SU-DHL-6 (cell line): ENCODE data around the gene EIF4G1.

ENCODE experiments used
- H2AFZ ChIP-seq: fragments of 200-600 bp; sonication (generic); 2 replicates; pipeline ENCODE4 v1.6.1; 2014; ENCODE audit warnings: low read depth, mild to moderate bottlenecking, moderate library complexity, mixed read lengths, antibody characterized with exemption, low read length; ENCODE audit not compliant: severe bottlenecking
- H3F3A ChIP-seq: fragments of 200-600 bp; shearing (Covaris generic); 2 replicates; pipeline ENCODE4 v1.6.0; 2016; ENCODE audit warnings: antibody characterized with exemption, mild to moderate bottlenecking; ENCODE audit not compliant: insufficient read depth
- H3K27ac ChIP-seq: fragments of 200-600 bp; sonication (generic); 2 replicates; pipeline ENCODE4 v1.5.1; 2016; ENCODE audit warnings: low read depth, mild to moderate bottlenecking, low read length, moderate library complexity, mixed read lengths
- H3K27me3 ChIP-seq: fragments of 200-600 bp; sonication (generic), shearing (Covaris generic); 2 replicates; pipeline ENCODE4 v1.6.0; 2014; ENCODE audit warnings: mild to moderate bottlenecking, low read length
- H3K36me3 ChIP-seq: fragments of 200-600 bp; sonication (generic); 2 replicates; pipeline ENCODE4 v1.6.1; 2014; ENCODE audit warnings: mild to moderate bottlenecking, low read length, mixed read lengths
- H3K4me2 ChIP-seq: fragments of 300-600, 200-600 bp; shearing (Covaris generic), sonication (generic); 2 replicates; pipeline ENCODE4 v1.6.0; 2014; ENCODE audit warnings: low read length, low read depth, mild to moderate bottlenecking; ENCODE audit not compliant: poor library complexity, severe bottlenecking
- H3K4me3 ChIP-seq: fragments of 200-600 bp; sonication (generic); 2 replicates; pipeline ENCODE4 v1.5.1; 2014; ENCODE audit warnings: antibody characterized with exemption, low read length, mild to moderate bottlenecking, mixed read lengths; ENCODE audit not compliant: insufficient read depth, poor library complexity, severe bottlenecking
- H3K79me2 ChIP-seq: fragments of 200-600 bp; sonication (generic); 2 replicates; pipeline ENCODE4 v1.6.1; 2014; ENCODE audit warnings: mild to moderate bottlenecking, low read length, moderate library complexity; ENCODE audit not compliant: insufficient read depth
- H3K9ac ChIP-seq: fragments of 200-600 bp; sonication (generic); 2 replicates; pipeline ENCODE4 v1.7.0; 2014; ENCODE audit warnings: mild to moderate bottlenecking, low read length
- H3K9me2 ChIP-seq: fragments of 200-600 bp; sonication (generic); replicated peaks from 2 replicates; pipeline ENCODE4 v1.6.1; 2014; ENCODE audit warnings: low read length; ENCODE audit not compliant: insufficient read depth
- H3K9me3 ChIP-seq: fragments of 200-600 bp; sonication (generic); 2 replicates; pipeline ENCODE4 v1.6.1; 2014; ENCODE audit warnings: low read length, mixed read lengths; ENCODE audit not compliant: insufficient read depth
- H4K20me1 ChIP-seq: fragments of 200-600 bp; sonication (generic); 2 replicates; pipeline ENCODE4 v1.6.1; 2014; ENCODE audit warnings: low read depth, mild to moderate bottlenecking, antibody characterized with exemption, low read length, moderate library complexity, mixed read lengths
- EZH2phosphoT487 ChIP-seq: fragments of 200-600 bp; sonication (generic), shearing (Covaris generic); conservative IDR thresholded peaks from 2 replicates; pipeline ENCODE4 v1.6.1; 2018; ENCODE audit warnings: mild to moderate bottlenecking, antibody characterized with exemption, low read length, moderate library complexity, mixed read lengths
- TF ChIP-seq, protein P1 (sequence below): fragments of 200-600 bp; sonication (generic); IDR thresholded peaks from one replicate; pipeline ENCODE4 v1.5.1; 2017; ENCODE audit warnings: antibody characterized with exemption, mild to moderate bottlenecking, low read length, moderate library complexity; ENCODE audit not compliant: insufficient read depth, poor library complexity, severe bottlenecking

EIF4G1 gene

GRCh38 chr3:184275381-184275701 is 39.1 kb upstream of the EIF4G1 start:
- Histone ChIP-seq H3K79me2 (no peaks in the 10 kb centered on the region), H3K9ac (no peak overlapping the region), H2AFZ (no peak overlapping the region), H3F3A (no peaks in the 10 kb centered on the region), H3K27me3 (no peaks in the 10 kb centered on the region), H3K9me3 (no peaks in the 10 kb centered on the region), H3K4me3 (no peak overlapping the region), H3K9me2 (no peaks in the 10 kb centered on the region), H4K20me1 (no peaks in the 10 kb centered on the region), H3K27ac (no peak overlapping the region), H3K4me2 (no peak overlapping the region), H3K36me3 (no peaks in the 10 kb centered on the region)
- no peak for TF ChIP-seq EZH2phosphoT487
- TF ChIP-seq, protein P1, sequence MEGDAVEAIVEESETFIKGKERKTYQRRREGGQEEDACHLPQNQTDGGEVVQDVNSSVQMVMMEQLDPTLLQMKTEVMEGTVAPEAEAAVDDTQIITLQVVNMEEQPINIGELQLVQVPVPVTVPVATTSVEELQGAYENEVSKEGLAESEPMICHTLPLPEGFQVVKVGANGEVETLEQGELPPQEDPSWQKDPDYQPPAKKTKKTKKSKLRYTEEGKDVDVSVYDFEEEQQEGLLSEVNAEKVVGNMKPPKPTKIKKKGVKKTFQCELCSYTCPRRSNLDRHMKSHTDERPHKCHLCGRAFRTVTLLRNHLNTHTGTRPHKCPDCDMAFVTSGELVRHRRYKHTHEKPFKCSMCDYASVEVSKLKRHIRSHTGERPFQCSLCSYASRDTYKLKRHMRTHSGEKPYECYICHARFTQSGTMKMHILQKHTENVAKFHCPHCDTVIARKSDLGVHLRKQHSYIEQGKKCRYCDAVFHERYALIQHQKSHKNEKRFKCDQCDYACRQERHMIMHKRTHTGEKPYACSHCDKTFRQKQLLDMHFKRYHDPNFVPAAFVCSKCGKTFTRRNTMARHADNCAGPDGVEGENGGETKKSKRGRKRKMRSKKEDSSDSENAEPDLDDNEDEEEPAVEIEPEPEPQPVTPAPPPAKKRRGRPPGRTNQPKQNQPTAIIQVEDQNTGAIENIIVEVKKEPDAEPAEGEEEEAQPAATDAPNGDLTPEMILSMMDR = no peak

GRCh38 chr3:184275961-184276910 is 38.2 kb upstream of the EIF4G1 start, which contains the start of gene ECE2:
TSS of gene ECE2 (plus strand) at chr3:184276022. CDS start at chr3:184276154, 132 bp downstream.
- H3K4me2 ChIP-seq = no peak within 1 kb of the TSS
- H4K20me1 ChIP-seq = no peaks in the 10 kb centered on the region
- no peak within 1 kb of the TSS for H3K9ac ChIP-seq
- no peaks in the 10 kb centered on the region for H3K27me3 ChIP-seq
- no peak within 1 kb of the TSS for H3K4me3 ChIP-seq
- no peak for TF ChIP-seq EZH2phosphoT487
- TF ChIP-seq, protein P1 = no peak
- no peaks in the 10 kb centered on the region for H3K36me3 ChIP-seq
- no peaks in the 10 kb centered on the region for H3K79me2 ChIP-seq
- no peaks in the 10 kb centered on the region for H3K9me3 ChIP-seq
- no peaks in the 10 kb centered on the region for H3K9me2 ChIP-seq
- no peak within 1 kb of the TSS for H3K27ac ChIP-seq
- no peaks in the 10 kb centered on the region for H3F3A ChIP-seq
- no peak within 1 kb of the TSS for H2AFZ ChIP-seq

GRCh38 chr3:184277366-184277765 is 37.0 kb upstream of the EIF4G1 start:
- Histone ChIP-seq H3K79me2 (no peaks in the 10 kb centered on the region), H3K4me3 (no peak overlapping the region), H3K4me2 (no peak overlapping the region), H3F3A (no peaks in the 10 kb centered on the region), H2AFZ (no peak overlapping the region), H3K27ac (no peak overlapping the region), H3K9me3 (no peaks in the 10 kb centered on the region), H3K9me2 (no peaks in the 10 kb centered on the region), H3K9ac (no peak overlapping the region), H3K36me3 (no peaks in the 10 kb centered on the region), H3K27me3 (no peaks in the 10 kb centered on the region), H4K20me1 (no peaks in the 10 kb centered on the region)
- TF ChIP-seq EZH2phosphoT487 = no peak
- TF ChIP-seq, protein P1 = no peak
